ENCODE results near the gene CRYM.
"Not testable (repeated sequence)": the region's sequence is repeated elsewhere in the genome, so short reads cannot be mapped to it uniquely, and the experiment has no call there.

The CRYM gene

GRCh38 chr16:21277927-21278706, at the start of gene CRYM:
Gene CRYM (minus strand): TSS chr16:21278290. CDS start chr16:21278251, 39 bp downstream.
- no peak for DNase-seq

- no peak for DNase-seq
Measured at GRCh38 chr16:21327046-21327445, 49.0 kb upstream of the CRYM start.

GRCh38 chr16:21326459-21326858, 48.4 kb upstream of the CRYM start:
- DNase-seq: no peak

- no peak for DNase-seq
Measured at GRCh38 chr16:21324267-21324666, 46.2 kb upstream of the CRYM start.

GRCh38 chr16:21322251-21322650, 44.2 kb upstream of the CRYM start:
- DNase-seq: not testable (repeated sequence)

GRCh38 chr16:21321736-21322135, 43.6 kb upstream of the CRYM start:
- DNase-seq: no peak

- DNase-seq: no peak
Measured at GRCh38 chr16:21314339-21314738, 36.2 kb upstream of the CRYM start.

- not testable (repeated sequence) for DNase-seq
Measured at GRCh38 chr16:21312863-21313372, 34.8 kb upstream of the CRYM start.

GRCh38 chr16:21312046-21312445, 34.0 kb upstream of the CRYM start:
- DNase-seq: not testable (repeated sequence)

- DNase-seq: not testable (repeated sequence)
Measured at GRCh38 chr16:21306712-21307111, 28.6 kb upstream of the CRYM start.

- peak; percentile 53 for DNase-seq
Measured at GRCh38 chr16:21302898-21303528, 24.9 kb upstream of the CRYM start.

GRCh38 chr16:21302454-21302853, 24.4 kb upstream of the CRYM start:
- no peak for DNase-seq

- DNase-seq: no peak
Measured at GRCh38 chr16:21301895-21302291, 23.8 kb upstream of the CRYM start.

GRCh38 chr16:21301168-21301894, 23.2 kb upstream of the CRYM start:
- DNase-seq: peak; percentile 48

GRCh38 chr16:21300309-21301167, 22.4 kb upstream of the CRYM start:
- peak; percentile 98 for DNase-seq

GRCh38 chr16:21289789-21290188, 11.7 kb upstream of the CRYM start:
- DNase-seq: not testable (repeated sequence)

GRCh38 chr16:21285314-21285713, 7.2 kb upstream of the CRYM start:
- DNase-seq: no peak

GRCh38 chr16:21284414-21284813, 6.3 kb upstream of the CRYM start:
- no peak for DNase-seq

- no peak for DNase-seq
Measured at GRCh38 chr16:21283521-21284289, 5.6 kb upstream of the CRYM start.

GRCh38 chr16:21281698-21282389, 3.8 kb upstream of the CRYM start:
- no peak for DNase-seq

- no peak for DNase-seq
Measured at GRCh38 chr16:21279501-21279900, 1.4 kb upstream of the CRYM start.
